Measurements from ENCODE around the gene RETREG3.

DNA sequence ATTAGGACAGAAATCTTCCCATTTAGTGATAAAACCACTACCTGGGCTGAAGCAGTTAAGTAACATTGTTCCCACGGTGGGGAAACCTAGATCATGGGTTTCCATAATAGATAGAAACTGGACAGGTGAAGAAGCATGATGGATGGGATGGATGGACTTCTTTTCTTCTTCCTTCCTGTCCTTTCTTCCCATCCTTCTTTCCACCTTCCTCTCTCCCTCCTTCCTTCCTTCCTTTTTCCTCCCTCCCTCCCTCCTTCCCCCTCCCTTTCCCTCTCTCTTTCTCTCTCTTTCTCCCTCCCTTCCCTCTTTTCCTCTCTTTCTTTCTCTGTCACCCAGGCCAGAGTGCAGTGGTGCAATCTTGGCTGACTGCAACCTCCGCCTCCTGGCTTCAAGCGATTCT is 34.7 kb downstream of the RETREG3 start:
- TF ChIP-seq, protein P1, sequence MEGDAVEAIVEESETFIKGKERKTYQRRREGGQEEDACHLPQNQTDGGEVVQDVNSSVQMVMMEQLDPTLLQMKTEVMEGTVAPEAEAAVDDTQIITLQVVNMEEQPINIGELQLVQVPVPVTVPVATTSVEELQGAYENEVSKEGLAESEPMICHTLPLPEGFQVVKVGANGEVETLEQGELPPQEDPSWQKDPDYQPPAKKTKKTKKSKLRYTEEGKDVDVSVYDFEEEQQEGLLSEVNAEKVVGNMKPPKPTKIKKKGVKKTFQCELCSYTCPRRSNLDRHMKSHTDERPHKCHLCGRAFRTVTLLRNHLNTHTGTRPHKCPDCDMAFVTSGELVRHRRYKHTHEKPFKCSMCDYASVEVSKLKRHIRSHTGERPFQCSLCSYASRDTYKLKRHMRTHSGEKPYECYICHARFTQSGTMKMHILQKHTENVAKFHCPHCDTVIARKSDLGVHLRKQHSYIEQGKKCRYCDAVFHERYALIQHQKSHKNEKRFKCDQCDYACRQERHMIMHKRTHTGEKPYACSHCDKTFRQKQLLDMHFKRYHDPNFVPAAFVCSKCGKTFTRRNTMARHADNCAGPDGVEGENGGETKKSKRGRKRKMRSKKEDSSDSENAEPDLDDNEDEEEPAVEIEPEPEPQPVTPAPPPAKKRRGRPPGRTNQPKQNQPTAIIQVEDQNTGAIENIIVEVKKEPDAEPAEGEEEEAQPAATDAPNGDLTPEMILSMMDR (IDR thresholded peaks at IDR 0.05; ENCODE audit: poor library complexity), result no peak
- no peak for TF ChIP-seq EZH2 (IDR thresholded peaks at IDR 0.05; ENCODE audit: borderline replicate concordance)

Data from hepatocyte (in vitro differentiated cells).